ENCODE measurements around the gene LIN54. TPM values are rescaled to one million over a fixed set of nuclear protein-coding genes. Genes with fewer than 3 reads are reported as not detected.

Gene LIN54
- total and polyA plus RNA-seq, 2 of the 4 experiments (the other 2 are of a cell fraction), result 5.3 to 26.9 TPM

DNA sequence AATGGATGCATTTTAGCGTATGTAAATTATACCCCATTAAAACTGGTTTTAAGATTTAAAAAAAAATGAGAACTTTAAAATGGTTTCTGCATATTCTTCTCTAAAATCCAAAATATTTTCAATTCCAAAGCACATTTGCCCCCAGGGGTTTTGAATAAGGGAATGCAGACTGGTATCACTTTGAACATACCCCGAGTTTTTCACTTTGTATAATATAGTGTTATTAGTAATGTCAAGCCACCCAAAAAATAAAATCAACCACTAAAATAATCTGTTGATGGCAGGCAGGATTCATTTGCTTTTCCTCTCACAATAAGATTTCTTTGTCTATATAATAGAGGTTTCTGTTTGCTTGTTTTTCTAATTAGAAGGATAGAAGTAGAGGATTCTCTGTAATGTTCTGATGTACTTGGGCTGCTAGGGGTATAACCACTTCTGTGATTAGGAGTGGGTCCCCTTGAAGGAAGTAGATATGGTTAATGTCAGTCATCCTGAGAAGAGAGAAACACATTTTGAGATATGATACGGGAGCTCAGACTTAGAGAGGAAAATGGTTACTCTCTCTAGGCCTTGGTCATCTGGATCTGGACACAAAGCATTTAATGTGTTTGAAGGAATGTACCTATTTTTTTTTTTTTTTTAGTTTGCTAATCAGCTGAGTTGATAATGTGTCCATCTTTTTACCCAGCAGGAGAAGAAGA, 9.3 kb upstream of the LIN54 start:
- in situ Hi-C loops (cut with MboI; ENCODE audit: low sequenced_read_pairs), result no loop called here
- Histone ChIP-seq H2BK5ac (ENCODE audit: low read depth, low read length, poor library complexity, severe bottlenecking) (no peak overlapping the region), H3K36me3 (ENCODE audit: control insufficient read depth, insufficient read depth, low read length) (no peaks in the 10 kb centered on the region), H3K14ac (replicated peaks; ENCODE audit: low read depth, low read length) (no peak overlapping the region), H3K27me3 (ENCODE audit: control insufficient read depth, insufficient read depth, low read length) (no peaks in the 10 kb centered on the region), H4K20me1 (ENCODE audit: insufficient read depth, low read length) (no peaks in the 10 kb centered on the region), H2BK15ac (ENCODE audit: low read depth, low read length) (no peak overlapping the region), H3K4ac (ENCODE audit: low read depth, low read length) (no peak overlapping the region), H2BK20ac (ENCODE audit: low read depth, low read length) (no peak overlapping the region), H2AK5ac (ENCODE audit: low read depth, low read length) (no peak overlapping the region), H4K91ac (ENCODE audit: insufficient read depth, low read depth, low read length) (no peak overlapping the region), H3K23ac (ENCODE audit: low read depth, low read length) (no peak overlapping the region), H3K9me3 (ENCODE audit: control insufficient read depth, insufficient read depth, low read length) (peaks cover 8% of the 10 kb centered on the region), H3K4me3 (ENCODE audit: insufficient read depth, low read depth, low read length) (no peak overlapping the region), H3K27ac (ENCODE audit: insufficient read depth, low read length) (no peak overlapping the region), H3K4me1 (ENCODE audit: control insufficient read depth, insufficient read depth, low read length) (no peaks in the 10 kb centered on the region; the same call in 1 of the 2 replicates), H3K56ac (ENCODE audit: extremely low read depth, insufficient read depth, low read length) (no peak overlapping the region), H2AK9ac (replicated peaks; ENCODE audit: low read depth, low read length, poor library complexity) (no peak overlapping the region), H4K8ac (ENCODE audit: low read depth in 2 of 2, low read length in 2 of 2) (no peak overlapping the region), H3K9ac (ENCODE audit: low read depth, low read length) (no peak overlapping the region), H3K18ac (ENCODE audit: low read depth, low read length) (no peak overlapping the region), H4K5ac (ENCODE audit: low read depth, low read length) (no peak overlapping the region), H2BK120ac (ENCODE audit: low read depth, low read length) (no peak overlapping the region), H3K79me1 (ENCODE audit: low read depth in 1 of 2, low read length in 2 of 2) (no peaks in the 10 kb centered on the region), H3K9me1 (ENCODE audit: insufficient read depth, low read length) (no peaks in the 10 kb centered on the region), H3K4me2 (ENCODE audit: low read depth, low read length) (no peak overlapping the region), H2AFZ (replicated peaks; ENCODE audit: low read length, poor library complexity) (no peak overlapping the region)
- no peak for TF ChIP-seq NFE2L2 (IDR thresholded peaks at IDR 0.05; ENCODE audit: low read depth, low read length)
- no peak for TF ChIP-seq MAZ (IDR thresholded peaks at IDR 0.05; ENCODE audit: borderline replicate concordance, low read depth, low read length)
- TF ChIP-seq MAFK (IDR thresholded peaks at IDR 0.05; ENCODE audit: low read depth, low read length), result no peak
- TF ChIP-seq POLR2A (IDR thresholded peaks at IDR 0.05; ENCODE audit: low read depth, low read length), result no peak
- TF ChIP-seq, protein P1, sequence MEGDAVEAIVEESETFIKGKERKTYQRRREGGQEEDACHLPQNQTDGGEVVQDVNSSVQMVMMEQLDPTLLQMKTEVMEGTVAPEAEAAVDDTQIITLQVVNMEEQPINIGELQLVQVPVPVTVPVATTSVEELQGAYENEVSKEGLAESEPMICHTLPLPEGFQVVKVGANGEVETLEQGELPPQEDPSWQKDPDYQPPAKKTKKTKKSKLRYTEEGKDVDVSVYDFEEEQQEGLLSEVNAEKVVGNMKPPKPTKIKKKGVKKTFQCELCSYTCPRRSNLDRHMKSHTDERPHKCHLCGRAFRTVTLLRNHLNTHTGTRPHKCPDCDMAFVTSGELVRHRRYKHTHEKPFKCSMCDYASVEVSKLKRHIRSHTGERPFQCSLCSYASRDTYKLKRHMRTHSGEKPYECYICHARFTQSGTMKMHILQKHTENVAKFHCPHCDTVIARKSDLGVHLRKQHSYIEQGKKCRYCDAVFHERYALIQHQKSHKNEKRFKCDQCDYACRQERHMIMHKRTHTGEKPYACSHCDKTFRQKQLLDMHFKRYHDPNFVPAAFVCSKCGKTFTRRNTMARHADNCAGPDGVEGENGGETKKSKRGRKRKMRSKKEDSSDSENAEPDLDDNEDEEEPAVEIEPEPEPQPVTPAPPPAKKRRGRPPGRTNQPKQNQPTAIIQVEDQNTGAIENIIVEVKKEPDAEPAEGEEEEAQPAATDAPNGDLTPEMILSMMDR (conservative IDR thresholded peaks at IDR 0.05; ENCODE audit: low read depth, low read length), result no peak
- no peak for TF ChIP-seq SMC3 (IDR thresholded peaks at IDR 0.05; ENCODE audit: low read depth, low read length)
- TF ChIP-seq CEBPB (IDR thresholded peaks at IDR 0.05; ENCODE audit: low read depth, low read length), result no peak
- TF ChIP-seq RAD21 (IDR thresholded peaks at IDR 0.05; ENCODE audit: low read length), result no peak
- TF ChIP-seq, protein P2, sequence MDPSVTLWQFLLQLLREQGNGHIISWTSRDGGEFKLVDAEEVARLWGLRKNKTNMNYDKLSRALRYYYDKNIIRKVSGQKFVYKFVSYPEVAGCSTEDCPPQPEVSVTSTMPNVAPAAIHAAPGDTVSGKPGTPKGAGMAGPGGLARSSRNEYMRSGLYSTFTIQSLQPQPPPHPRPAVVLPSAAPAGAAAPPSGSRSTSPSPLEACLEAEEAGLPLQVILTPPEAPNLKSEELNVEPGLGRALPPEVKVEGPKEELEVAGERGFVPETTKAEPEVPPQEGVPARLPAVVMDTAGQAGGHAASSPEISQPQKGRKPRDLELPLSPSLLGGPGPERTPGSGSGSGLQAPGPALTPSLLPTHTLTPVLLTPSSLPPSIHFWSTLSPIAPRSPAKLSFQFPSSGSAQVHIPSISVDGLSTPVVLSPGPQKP (IDR thresholded peaks at IDR 0.05; ENCODE audit: borderline replicate concordance, low read depth, low read length), result no peak
- TF ChIP-seq RCOR1 (IDR thresholded peaks at IDR 0.05; ENCODE audit: insufficient replicate concordance, low read length), result no peak
- TF ChIP-seq FOS (IDR thresholded peaks at IDR 0.05; ENCODE audit: low read depth, low read length), result no peak
- TF ChIP-seq, protein P3, sequence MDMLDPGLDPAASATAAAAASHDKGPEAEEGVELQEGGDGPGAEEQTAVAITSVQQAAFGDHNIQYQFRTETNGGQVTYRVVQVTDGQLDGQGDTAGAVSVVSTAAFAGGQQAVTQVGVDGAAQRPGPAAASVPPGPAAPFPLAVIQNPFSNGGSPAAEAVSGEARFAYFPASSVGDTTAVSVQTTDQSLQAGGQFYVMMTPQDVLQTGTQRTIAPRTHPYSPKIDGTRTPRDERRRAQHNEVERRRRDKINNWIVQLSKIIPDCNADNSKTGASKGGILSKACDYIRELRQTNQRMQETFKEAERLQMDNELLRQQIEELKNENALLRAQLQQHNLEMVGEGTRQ (IDR thresholded peaks at IDR 0.05; ENCODE audit: low read depth, low read length), result no peak
- no peak for TF ChIP-seq MXI1 (IDR thresholded peaks at IDR 0.05; ENCODE audit: borderline replicate concordance, low read depth, low read length)
- no peak for TF ChIP-seq BHLHE40 (IDR thresholded peaks at IDR 0.05; ENCODE audit: low read depth, low read length)
- no peak for TF ChIP-seq CHD1 (IDR thresholded peaks at IDR 0.05; ENCODE audit: low read depth, low read length)
- no peak for TF ChIP-seq RFX5 (IDR thresholded peaks at IDR 0.05; ENCODE audit: low read depth, low read length)
- intact Hi-C loops (cut with micrococcal nuclease), result no loop called here
- ChIA-PET POLR2A (ENCODE audit: unreplicated experiment) (no interaction called here), CTCF (no interaction called here)
- no peak for ATAC-seq (ENCODE audit: low read depth)
- DNase-seq, result no peak
- dilution Hi-C loops (cut with HindIII; ENCODE audit: low sequenced_read_pairs, unreplicated experiment), result no loop called here
- no TSS peak for BruUV-seq (replicated peaks)
- no CpG with 5 or more reads among the region's 3 CpGs for WGBS, 2 experiments (ENCODE audit: extremely low coverage in 2 of 2, insufficient read length in 1 of 2)

Data from IMR-90 (cell line).